GM19468 (cell line): ENCODE data around the gene AFAP1.

Experiments used
- ATAC-seq: cut with Tn5 transposase; IDR thresholded peaks from one replicate; pipeline ENCODE4 v1.9.1; 2021; ENCODE audit warnings: mild to moderate bottlenecking, moderate library complexity, moderate number of reproducible peaks; ENCODE audit not compliant: unreplicated experiment; ENCODE audit errors: extremely low read depth

AFAP1 gene

DNA sequence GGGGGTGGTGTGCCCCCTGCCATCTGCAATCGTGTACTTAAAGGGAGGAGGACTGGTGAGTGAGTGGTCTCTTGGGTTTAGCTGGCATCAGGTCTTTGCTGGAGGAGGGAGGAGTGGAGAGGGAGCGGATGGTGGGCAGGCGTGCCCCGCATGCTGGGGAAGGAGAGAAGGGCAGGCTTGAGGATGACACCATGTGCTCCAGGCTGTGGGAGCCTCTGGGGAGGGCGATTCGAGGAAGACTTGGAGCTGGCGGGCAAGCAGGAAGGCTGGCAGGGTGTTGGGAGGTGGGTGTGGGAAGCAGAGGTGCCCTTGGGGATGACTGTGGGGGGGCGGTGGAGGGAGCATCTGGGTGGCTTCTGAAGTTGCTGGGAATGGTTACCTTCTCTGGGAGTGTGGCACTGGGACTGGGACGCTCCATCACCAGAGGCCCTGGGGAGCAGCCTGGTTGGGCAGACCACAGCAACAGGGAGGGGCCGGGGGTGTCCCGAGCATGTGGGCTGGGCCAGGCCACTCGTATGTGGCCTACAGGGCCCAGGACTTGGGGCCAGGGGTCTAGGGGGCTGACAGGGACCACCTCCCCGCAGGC is 30.8 kb upstream of the AFAP1 start:
- no peak for ATAC-seq

DNA sequence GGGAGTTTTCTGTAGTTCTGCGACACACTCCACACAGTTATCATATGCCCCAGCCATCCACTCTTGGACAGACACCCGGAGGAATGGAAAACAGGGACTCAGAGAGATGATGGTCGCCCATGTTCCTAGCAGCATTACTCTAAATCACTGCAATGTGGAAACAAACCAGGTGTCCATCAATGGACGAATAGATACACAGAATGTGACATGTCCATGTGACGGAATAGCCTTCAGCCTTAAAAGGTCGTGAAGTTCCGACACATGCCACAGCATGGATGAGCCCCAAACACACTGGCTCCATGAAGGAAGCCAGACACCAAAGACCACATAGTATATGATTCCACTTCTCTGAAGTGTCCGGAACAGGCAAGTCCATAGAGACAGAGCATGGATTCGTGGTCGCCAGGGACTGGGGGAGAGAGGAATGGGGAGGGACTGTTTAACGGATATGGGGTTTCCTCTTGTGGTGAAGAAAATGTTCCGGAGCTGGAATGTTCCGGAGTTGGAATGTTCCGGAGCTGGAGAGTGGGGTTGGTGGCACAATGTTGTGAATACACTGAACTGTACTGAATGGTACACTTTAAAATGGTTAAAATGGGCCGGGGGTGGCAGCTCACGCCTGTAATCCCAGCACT is 28.7 kb upstream of the AFAP1 start:
- ATAC-seq: no peak

GRCh38 chr4:7967501-7968261 is 28.0 kb upstream of the AFAP1 start:
- no peak for ATAC-seq

DNA sequence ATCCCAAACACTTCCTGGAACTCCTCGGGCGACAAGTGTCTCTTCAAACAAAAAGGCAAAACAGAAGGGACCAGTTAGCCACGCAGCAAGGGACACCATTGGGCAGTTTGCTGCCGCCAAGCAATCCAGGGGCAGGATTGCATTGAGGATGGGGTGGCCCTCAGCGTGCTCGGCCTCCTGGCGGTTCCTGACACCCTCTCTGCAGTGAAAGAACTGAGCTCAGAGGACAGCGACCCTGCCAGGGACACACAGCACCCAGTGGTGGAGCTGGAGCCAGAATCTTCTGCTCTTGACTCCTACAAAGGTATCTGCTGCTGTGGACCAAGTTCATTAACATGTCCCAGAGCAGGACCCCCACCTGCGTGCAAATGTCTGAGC is 27.4 kb upstream of the AFAP1 start:
- ATAC-seq: no peak

- ATAC-seq: no peak
These were observed 26.8 kb upstream of the AFAP1 start for GRCh38 chr4:7966281-7967062.

DNA sequence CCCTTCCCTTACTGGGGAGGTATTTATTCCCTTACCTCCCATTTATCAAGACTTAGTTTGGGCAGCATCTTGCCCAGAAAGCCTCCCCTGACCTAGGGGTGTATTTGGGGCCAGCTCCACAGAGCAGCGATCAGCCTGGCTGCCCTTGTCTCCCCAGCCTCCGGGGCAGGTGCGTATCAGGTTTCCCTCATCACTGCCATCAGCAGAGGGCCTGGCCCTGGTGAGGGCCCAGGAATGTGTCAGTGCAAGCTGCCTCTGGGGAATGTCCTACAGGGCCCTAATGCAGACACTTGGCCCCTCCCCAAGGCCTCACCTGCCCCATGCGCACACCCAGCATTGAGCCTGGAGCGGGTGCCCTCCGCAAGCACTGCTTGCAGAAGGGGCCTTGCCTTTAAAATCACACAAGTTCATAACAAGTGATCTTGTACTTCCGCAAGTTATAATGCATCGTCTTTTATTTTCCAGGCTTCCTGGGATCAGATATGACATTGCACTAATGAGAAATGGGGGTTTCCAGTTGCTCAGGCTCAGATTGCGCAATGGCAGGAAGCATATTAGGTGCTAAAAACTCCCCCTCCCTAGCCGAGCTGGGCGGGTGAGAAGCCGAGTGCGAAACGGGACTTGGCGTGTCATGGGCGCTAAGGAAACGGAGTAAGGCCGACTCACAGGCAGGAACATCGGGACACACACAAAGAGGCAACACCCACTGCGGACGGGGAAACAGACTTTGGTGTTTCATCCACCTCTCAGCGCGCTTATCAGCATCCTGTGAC is 25.4 kb upstream of the AFAP1 start:
- no peak for ATAC-seq

- no peak for ATAC-seq
These were observed 24.8 kb upstream of the AFAP1 start for GRCh38 chr4:7964459-7964858.

- ATAC-seq: no peak
These were observed 24.0 kb upstream of the AFAP1 start for GRCh38 chr4:7963691-7964090.

- no peak for ATAC-seq
These were observed 23.2 kb upstream of the AFAP1 start for GRCh38 chr4:7962609-7963508.

- no peak for ATAC-seq
These were observed 21.4 kb upstream of the AFAP1 start for GRCh38 chr4:7960790-7961655.

DNA sequence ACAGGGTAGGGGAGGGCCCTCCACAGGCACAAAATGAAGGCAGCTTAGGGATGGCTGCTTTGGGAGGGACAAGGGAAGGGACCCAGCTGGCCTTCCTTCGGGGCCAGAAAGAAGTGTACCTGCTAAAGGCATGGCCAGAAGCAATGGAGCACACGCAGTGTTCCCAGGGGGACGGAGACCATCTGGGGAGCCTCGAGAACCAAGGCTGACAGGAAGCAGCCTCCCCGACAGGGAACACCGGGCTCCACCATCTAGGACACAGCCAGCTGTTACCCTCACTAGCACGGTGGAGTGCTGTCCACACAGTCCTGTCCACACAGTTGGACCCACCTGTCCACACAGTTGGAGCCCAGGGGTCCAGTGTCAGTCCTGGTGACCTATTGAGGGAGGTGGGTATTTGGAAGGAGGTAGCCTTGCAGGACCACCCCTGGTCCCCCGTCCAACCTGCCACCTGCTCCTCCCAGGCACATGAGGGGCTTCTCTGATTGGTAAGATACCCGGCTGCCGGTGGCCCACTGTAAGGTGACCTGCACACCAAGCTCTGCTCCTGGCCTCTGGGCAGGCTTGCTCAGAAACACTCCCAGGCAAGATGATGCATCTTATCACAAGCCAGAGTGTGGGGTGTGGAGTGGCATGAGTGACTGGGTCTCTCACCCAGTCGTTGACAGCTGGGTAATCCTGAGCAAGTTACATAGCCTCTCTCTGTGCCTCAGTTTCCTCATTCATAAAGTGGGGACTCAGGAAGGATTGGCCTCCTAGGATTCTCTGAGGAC is 20.5 kb upstream of the AFAP1 start:
- no peak for ATAC-seq

DNA sequence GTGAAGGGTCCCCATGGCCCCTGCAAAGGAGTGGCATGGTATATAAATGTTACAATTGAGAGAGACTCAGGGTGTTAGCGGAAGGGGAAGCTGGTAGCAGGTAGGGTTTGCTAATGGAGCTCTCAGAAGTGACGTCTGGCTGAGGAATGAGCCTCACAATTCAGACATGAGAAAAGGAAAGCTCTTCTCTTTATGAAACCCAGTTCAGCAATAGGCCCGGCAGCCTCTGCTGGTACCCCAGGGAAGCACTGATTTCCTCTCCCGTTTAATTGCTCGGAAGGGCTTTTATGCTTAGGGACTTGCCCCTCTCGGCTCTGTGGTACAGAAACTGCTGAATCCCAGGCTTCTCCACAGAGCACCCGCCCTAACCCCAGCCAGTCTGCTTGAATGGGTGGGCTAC is 19.4 kb upstream of the AFAP1 start:
- no peak for ATAC-seq

DNA sequence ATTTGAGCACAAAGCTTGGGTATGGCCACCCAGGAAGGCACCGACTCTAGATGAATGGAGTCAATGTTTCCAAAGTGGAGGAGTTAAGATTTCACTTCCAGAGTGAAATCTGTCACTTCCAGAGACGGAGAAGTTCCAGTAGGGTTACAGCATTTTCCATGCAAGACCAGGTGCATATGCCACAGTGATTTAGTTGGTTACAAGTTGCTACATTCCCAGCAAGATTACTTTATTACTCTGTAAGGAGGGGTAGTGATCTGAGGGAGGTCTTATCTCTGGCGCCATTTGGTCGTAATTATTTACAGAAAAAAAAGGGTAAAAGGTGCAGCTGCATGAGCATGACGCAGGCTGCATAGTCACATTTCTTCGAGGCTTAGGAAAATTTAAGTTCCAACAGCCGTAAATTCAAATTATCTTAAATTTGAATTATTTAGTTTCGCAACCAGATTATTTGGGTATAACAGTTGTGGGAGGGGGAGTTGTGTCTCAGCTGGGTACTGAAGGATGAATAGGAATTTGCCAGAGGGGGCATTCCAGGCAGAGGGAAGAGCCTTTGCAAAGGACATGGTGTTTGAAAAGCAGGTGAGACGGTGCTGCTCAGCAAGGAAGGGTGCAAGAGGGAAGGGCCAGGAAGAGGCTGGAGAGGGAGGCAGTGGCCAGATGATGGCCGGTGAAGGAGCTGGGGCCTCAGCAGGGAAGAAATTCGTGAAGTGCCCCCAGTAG is 17.4 kb upstream of the AFAP1 start:
- no peak for ATAC-seq

DNA sequence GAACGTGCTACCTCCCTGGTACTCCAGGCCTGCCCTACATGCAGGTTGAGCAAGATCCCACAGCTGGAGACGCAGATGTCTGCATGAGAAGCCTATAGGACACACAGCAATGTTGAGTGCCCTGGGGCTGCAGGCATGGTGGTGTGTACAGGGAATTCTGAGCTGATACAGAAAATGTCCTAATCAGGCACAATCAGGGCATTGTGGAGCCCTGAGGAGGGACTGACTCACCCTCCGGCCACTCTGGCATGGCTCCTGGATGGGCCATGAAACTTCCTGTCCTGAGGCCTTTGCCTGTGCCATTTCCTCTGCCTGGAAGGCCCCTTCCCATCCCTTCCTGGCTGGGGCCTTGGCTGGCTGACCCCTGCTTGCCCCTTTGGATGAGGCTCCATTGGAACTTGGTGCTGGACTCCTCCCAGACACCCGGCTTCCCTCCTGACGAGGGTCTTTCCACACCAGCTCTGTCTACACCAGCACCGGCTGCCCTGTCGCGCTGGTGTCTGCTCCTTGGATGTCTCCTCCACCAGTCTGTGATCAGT is 16.7 kb upstream of the AFAP1 start:
- no peak for ATAC-seq

DNA sequence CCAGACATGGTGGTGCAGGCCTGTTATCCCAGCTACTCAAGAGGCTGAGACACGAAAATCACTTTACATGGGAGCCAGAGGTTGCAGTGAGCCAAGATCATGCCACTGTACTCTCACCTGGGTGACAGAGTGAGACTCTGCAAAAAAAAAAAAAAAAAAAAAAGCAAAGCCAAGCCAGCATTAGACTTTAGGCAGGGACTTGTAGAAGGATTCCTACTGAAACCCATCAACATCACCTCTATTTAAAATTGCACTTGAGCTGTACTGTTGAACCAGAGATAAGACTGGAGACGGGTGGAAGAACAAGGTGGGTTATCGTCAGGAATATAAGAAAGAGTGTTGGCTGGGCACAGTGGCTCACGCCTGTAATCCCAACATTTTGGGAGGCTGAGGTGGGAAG is 15.7 kb upstream of the AFAP1 start:
- no peak for ATAC-seq

- ATAC-seq: no peak
These were observed 13.0 kb upstream of the AFAP1 start for GRCh38 chr4:7952615-7953014.
